ACHN (cell line): ENCODE measurements around the gene ALAS1.

ENCODE experiments used
- DNase-seq: peaks from one replicate; pipeline ENCODE4 v3.0.0-alpha.2; 2015
- in situ Hi-C: cut with HindIII; loops from 2 replicates; pipeline ENCODE4 v1.10.0; 2017; ENCODE audit warnings: low sequenced_read_pairs, low pct_ligation_motif_present, low pct_unique_long_range_greater_than_20kb

ALAS1 gene

GRCh38 chr3:52259035-52259434, 61.1 kb downstream of the ALAS1 start:
- in situ Hi-C loops = no loop called here
- DNase-seq = no peak

GRCh38 chr3:52259448-52259847, 61.5 kb downstream of the ALAS1 start:
- no peak for DNase-seq

GRCh38 chr3:52262447-52262846, 64.5 kb downstream of the ALAS1 start:
- no peak for DNase-seq

More at GRCh38 chr3:52259448-52259847, 61.5 kb downstream of the ALAS1 start:
- in situ Hi-C loops = no loop called here

More at GRCh38 chr3:52262447-52262846, 64.5 kb downstream of the ALAS1 start:
- in situ Hi-C loops = no loop called here
